Hepatocyte (in vitro differentiated cells): ENCODE measurements around the gene CCDC102B. TPM values are rescaled to one million over a fixed set of nuclear protein-coding genes. Genes with fewer than 3 reads are reported as not detected.
"Not testable (repeated sequence)": the region's sequence is repeated elsewhere in the genome, so short reads cannot be mapped to it uniquely, and the experiment has no call there.

Source experiments
- DNase-seq: peaks from one replicate; pipeline ENCODE4 v3.0.0-alpha.2; 2016; ENCODE audit warnings: low spot score
- H2AFZ ChIP-seq: fragments of 200-600 bp; sonication (generic); 2 replicates; pipeline ENCODE4 v1.6.0; 2016; ENCODE audit warnings: antibody characterized with exemption, mild to moderate bottlenecking
- H3K27ac ChIP-seq: fragments of 200-600 bp; sonication (generic); 2 replicates; pipeline ENCODE4 v1.5.1; 2016; ENCODE audit warnings: mild to moderate bottlenecking
- H3K27me3 ChIP-seq: fragments of 200-600 bp; sonication (generic); 2 replicates; pipeline ENCODE4 v1.6.1; 2016
- H3K36me3 ChIP-seq: fragments of 200-600 bp; sonication (generic); replicated peaks from 2 replicates; pipeline ENCODE4 v1.5.1; 2016; ENCODE audit warnings: low read depth; ENCODE audit not compliant: insufficient read depth
- H3K4me1 ChIP-seq: fragments of 200-600 bp; sonication (generic); 2 replicates; pipeline ENCODE4 v1.5.1; 2016; ENCODE audit warnings: mild to moderate bottlenecking, moderate library complexity; ENCODE audit not compliant: insufficient read depth
- H3K4me2 ChIP-seq: fragments of 200-600 bp; sonication (generic); 2 replicates; pipeline ENCODE4 v1.6.0; 2016
- H3K4me3 ChIP-seq: fragments of 200-600 bp; sonication (generic); 2 replicates; pipeline ENCODE4 v1.5.1; 2016; ENCODE audit warnings: mild to moderate bottlenecking
- H3K79me2 ChIP-seq: fragments of 200-600 bp; sonication (generic); 2 replicates; pipeline ENCODE4 v1.6.0; 2017; ENCODE audit warnings: mild to moderate bottlenecking
- H3K9me2 ChIP-seq: fragments of 200-600 bp; sonication (generic); replicated peaks from 2 replicates; pipeline ENCODE4 v1.6.0; 2017; ENCODE audit warnings: mild to moderate bottlenecking; ENCODE audit not compliant: insufficient read depth
- H3K9me3 ChIP-seq: fragments of 200-600 bp; sonication (generic); 2 replicates; pipeline ENCODE4 v1.5.1; 2016; ENCODE audit warnings: low read depth, mild to moderate bottlenecking
- H4K20me1 ChIP-seq: fragments of 200-600 bp; sonication (generic); 2 replicates; pipeline ENCODE4 v1.6.0; 2016; ENCODE audit warnings: mild to moderate bottlenecking; ENCODE audit not compliant: insufficient read depth, poor library complexity, severe bottlenecking
- CTCF ChIP-seq: fragments of 200-600 bp; sonication (generic); IDR thresholded peaks from 2 replicates; pipeline ENCODE4 v1.5.1; 2016; ENCODE audit warnings: antibody characterized with exemption, mild to moderate bottlenecking; ENCODE audit not compliant: poor library complexity
- EZH2 ChIP-seq: fragments of 200-600 bp; sonication (generic); IDR thresholded peaks from 2 replicates; pipeline ENCODE4 v1.6.1; 2016; ENCODE audit warnings: antibody characterized with exemption, mild to moderate bottlenecking, borderline replicate concordance
- EZH2phosphoT487 ChIP-seq: fragments of 200-600 bp; sonication (generic); IDR thresholded peaks from one replicate; pipeline ENCODE4 v1.6.1; 2018; ENCODE audit warnings: antibody characterized with exemption, mild to moderate bottlenecking, low read depth, moderate library complexity; ENCODE audit not compliant: unreplicated experiment, severe bottlenecking
- WGBS: methylation state at CpG from one replicate; pipeline ENCODE4 v1.1.6; 2016; ENCODE audit warnings: low lambda C conversion rate; ENCODE audit errors: missing lambda C conversion rate; 5-methylcytosine and 5-hydroxymethylcytosine counted together
- polyA plus RNA-seq: library from polyadenylated mRNA; unstranded; fragments of >200 nt; fragmentation: Nextera tagmentation; extraction: Ambion mirVana; gene quantifications from 2 replicates; pipeline ENCODE4 v1.2.1, GENCODE V29; 2016
- total RNA-seq: library from RNA; depleted of rRNA; stranded (reverse); fragments of >200 nt; gene quantifications from 2 replicates; pipeline ENCODE4 v1.2.3, GENCODE V29; 2014

CCDC102B gene
- total and polyA plus RNA-seq, 2 experiments from 2014 or later: 2.8 to 5.4 TPM

GRCh38 chr18:68940754-68941153, 142.9 kb downstream of the CCDC102B start:
- DNase-seq: no peak

GRCh38 chr18:68942230-68942629, 144.3 kb downstream of the CCDC102B start:
- H3K4me2 ChIP-seq: no peak overlapping the region
- H2AFZ ChIP-seq: no peak overlapping the region
- TF ChIP-seq EZH2phosphoT487 (no peak), CTCF (no peak), EZH2 (no peak)
- peak overlapping the region; percentile 24 for H3K27ac ChIP-seq
- H3K27me3 ChIP-seq: no peaks in the 10 kb centered on the region
- WGBS: 37% methylated on average over 7 of the region's 7 CpGs
- H3K36me3 ChIP-seq: no peaks in the 10 kb centered on the region
- H3K4me3 ChIP-seq: no peak overlapping the region
- H3K9me3 ChIP-seq: no peaks in the 10 kb centered on the region
- no peaks in the 10 kb centered on the region for H3K4me1 ChIP-seq
- DNase-seq: no peak
- H4K20me1 ChIP-seq: no peaks in the 10 kb centered on the region
- H3K9me2 ChIP-seq: no peaks in the 10 kb centered on the region
- no peaks in the 10 kb centered on the region for H3K79me2 ChIP-seq

More at GRCh38 chr18:68940754-68941153, 142.9 kb downstream of the CCDC102B start:
- H3K27me3 ChIP-seq: no peaks in the 10 kb centered on the region
- no peaks in the 10 kb centered on the region for H3K9me3 ChIP-seq
- H2AFZ ChIP-seq: no peak overlapping the region
- H3K4me1 ChIP-seq: no peaks in the 10 kb centered on the region
- no peaks in the 10 kb centered on the region for H3K79me2 ChIP-seq
- no peaks in the 10 kb centered on the region for H3K36me3 ChIP-seq
- no peak overlapping the region for H3K4me2 ChIP-seq
- H3K9me2 ChIP-seq: no peaks in the 10 kb centered on the region
- no peak overlapping the region for H3K4me3 ChIP-seq
- H3K27ac ChIP-seq: no peak overlapping the region
- no peak for TF ChIP-seq CTCF
- no peak for TF ChIP-seq EZH2phosphoT487
- no peak for TF ChIP-seq EZH2
- H4K20me1 ChIP-seq: no peaks in the 10 kb centered on the region

- H3K27ac ChIP-seq: peak overlapping the region; percentile 18
- not testable (repeated sequence) for H3K4me3 ChIP-seq, H2AFZ ChIP-seq, H3K36me3 ChIP-seq, H4K20me1 ChIP-seq, H3K27me3 ChIP-seq, DNase-seq, H3K4me2 ChIP-seq, H3K79me2 ChIP-seq, H3K9me2 ChIP-seq, H3K9me3 ChIP-seq, H3K4me1 ChIP-seq
- WGBS: 65% methylated on average over 2 of the region's 2 CpGs
Measured at GRCh38 chr18:68943861-68944260, 146.0 kb downstream of the CCDC102B start.

GRCh38 chr18:68944330-68944729, 146.4 kb downstream of the CCDC102B start:
- Histone ChIP-seq H2AFZ (no peak overlapping the region), H3K79me2 (no peaks in the 10 kb centered on the region), H3K9me3 (no peaks in the 10 kb centered on the region), H3K4me1 (no peaks in the 10 kb centered on the region), H4K20me1 (no peaks in the 10 kb centered on the region), H3K27me3 (no peaks in the 10 kb centered on the region), H3K4me3 (no peak overlapping the region), H3K4me2 (no peak overlapping the region), H3K9me2 (no peaks in the 10 kb centered on the region), H3K27ac (peak overlapping the region; percentile 18), H3K36me3 (no peaks in the 10 kb centered on the region)
- WGBS: 19% methylated on average over 1 of the region's 1 CpG
- no peak for DNase-seq
- no peak for TF ChIP-seq EZH2phosphoT487
- no peak for TF ChIP-seq CTCF
- no peak for TF ChIP-seq EZH2
